OCI-LY1 (cell line): Measurements from ENCODE around the gene LY86.

Experiments
- H2AFZ ChIP-seq: fragments of 200-600 bp; sonication (generic), shearing (Covaris generic); 2 replicates; pipeline ENCODE4 v1.6.0; 2014; ENCODE audit warnings: antibody characterized with exemption, mild to moderate bottlenecking, low read length
- H3F3A ChIP-seq: fragments of 200-600 bp; sonication (generic), shearing (Covaris generic); 2 replicates; pipeline ENCODE4 v1.6.0; 2014; ENCODE audit warnings: mild to moderate bottlenecking, antibody characterized with exemption, low read length, moderate library complexity; ENCODE audit not compliant: insufficient read depth
- H3K27ac ChIP-seq: fragments of 200-600 bp; sonication (generic); 2 replicates; pipeline ENCODE4 v1.5.1; 2014; ENCODE audit warnings: low read length, mixed run types, mild to moderate bottlenecking, low read depth; ENCODE audit not compliant: poor library complexity, severe bottlenecking
- H3K27me3 ChIP-seq: fragments of 200-600 bp; sonication (generic); 2 replicates; pipeline ENCODE4 v1.6.0; 2014; ENCODE audit warnings: antibody characterized with exemption, mild to moderate bottlenecking, low read length, moderate library complexity; ENCODE audit not compliant: insufficient read depth
- H3K36me3 ChIP-seq: fragments of 200-600 bp; sonication (generic); 2 replicates; pipeline ENCODE4 v1.6.1; 2014; ENCODE audit warnings: mild to moderate bottlenecking, antibody characterized with exemption, low read length, moderate library complexity, mixed read lengths; ENCODE audit not compliant: insufficient read depth
- H3K4me1 ChIP-seq: fragments of 200-600 bp; sonication (generic); 2 replicates; pipeline ENCODE4 v1.5.1; 2014; ENCODE audit warnings: mild to moderate bottlenecking, low read length, moderate library complexity; ENCODE audit not compliant: insufficient read depth, severe bottlenecking
- H3K4me2 ChIP-seq: fragments of 200-600 bp; sonication (generic), shearing (Covaris generic); 2 replicates; pipeline ENCODE4 v1.6.1; 2014; ENCODE audit warnings: low read length
- H3K4me3 ChIP-seq: fragments of 200-600 bp; sonication (generic); 2 replicates; pipeline ENCODE4 v1.5.1; 2014; ENCODE audit warnings: low read length, low read depth, mild to moderate bottlenecking, mixed read lengths; ENCODE audit not compliant: poor library complexity, severe bottlenecking
- H3K79me2 ChIP-seq: fragments of 200-600 bp; shearing (Covaris generic); 2 replicates; pipeline ENCODE4 v1.6.1; 2016; ENCODE audit warnings: mixed run types, low read length, mixed read lengths; ENCODE audit not compliant: insufficient read depth
- H3K9ac ChIP-seq: fragments of 200-600 bp; sonication (generic), shearing (Covaris generic); 2 replicates; pipeline ENCODE4 v1.6.1; 2014; ENCODE audit warnings: mild to moderate bottlenecking, low read length, mixed read lengths
- H3K9me2 ChIP-seq: fragments of 200-600 bp; sonication (generic), shearing (Covaris generic); 2 replicates; pipeline ENCODE4 v1.6.1; 2014; ENCODE audit warnings: low read depth, mild to moderate bottlenecking, low read length, mixed read lengths
- H3K9me3 ChIP-seq: fragments of 200-600 bp; shearing (Covaris generic); 2 replicates; pipeline ENCODE4 v1.6.1; 2014; ENCODE audit warnings: low read length, mixed read lengths
- H4K20me1 ChIP-seq: fragments of 200-600 bp; sonication (generic), shearing (Covaris generic); 2 replicates; pipeline ENCODE4 v1.6.0; 2016; ENCODE audit warnings: mild to moderate bottlenecking, low read length; ENCODE audit not compliant: insufficient read depth
- EZH2 ChIP-seq: fragments of 200-600 bp; sonication (generic), shearing (Covaris generic); IDR thresholded peaks from 2 replicates; pipeline ENCODE4 v1.8.0; 2017; ENCODE audit warnings: borderline replicate concordance, mixed run types, mild to moderate bottlenecking, antibody characterized with exemption, low read length, moderate library complexity, mixed read lengths
- TF ChIP-seq, protein P1 (sequence below): fragments of 200-600 bp; sonication (generic), shearing (Covaris generic); IDR thresholded peaks from 2 replicates; pipeline ENCODE4 v1.5.1; 2017; ENCODE audit warnings: mild to moderate bottlenecking, antibody characterized with exemption, low read length, moderate library complexity, mixed read lengths

LY86 gene

DNA sequence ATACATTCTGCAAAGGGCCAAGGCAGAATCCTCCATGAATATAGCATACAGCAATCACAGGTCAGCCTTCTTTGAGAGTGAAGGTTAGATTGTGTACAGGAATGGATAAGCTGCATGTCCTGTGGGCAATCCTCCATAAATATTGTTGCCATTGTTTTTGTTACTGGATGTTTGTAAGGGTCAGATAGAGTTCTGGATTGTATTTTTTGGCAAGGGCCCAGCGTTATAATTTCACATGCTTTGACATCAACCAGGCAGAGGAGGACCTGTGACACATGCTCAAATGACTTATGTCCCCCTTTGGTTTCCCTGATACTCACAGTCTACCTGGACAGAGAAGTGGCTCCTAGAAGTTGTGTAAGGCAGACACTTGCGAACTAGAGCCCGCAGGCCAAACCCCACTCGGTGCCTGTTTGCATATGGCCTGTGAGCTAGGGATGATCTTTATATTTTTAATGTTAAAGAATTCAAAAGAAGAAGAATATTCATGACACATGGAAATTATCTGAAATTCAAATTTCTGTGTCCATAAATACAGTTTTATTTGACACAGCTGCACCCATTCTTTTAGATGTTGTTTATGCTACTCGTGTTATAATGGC, 5.4 kb downstream of the LY86 start:
- H3K4me1 ChIP-seq = peaks cover 56% of the 10 kb centered on the region
- H4K20me1 ChIP-seq = no peaks in the 10 kb centered on the region
- H2AFZ ChIP-seq = no peak overlapping the region
- no peaks in the 10 kb centered on the region for H3K27me3 ChIP-seq
- peaks cover 18% of the 10 kb centered on the region for H3K79me2 ChIP-seq
- no peak overlapping the region for H3K4me2 ChIP-seq
- H3F3A ChIP-seq = no peaks in the 10 kb centered on the region
- no peak overlapping the region for H3K4me3 ChIP-seq
- no peak overlapping the region for H3K27ac ChIP-seq
- no peak overlapping the region for H3K9ac ChIP-seq
- TF ChIP-seq, protein P1, sequence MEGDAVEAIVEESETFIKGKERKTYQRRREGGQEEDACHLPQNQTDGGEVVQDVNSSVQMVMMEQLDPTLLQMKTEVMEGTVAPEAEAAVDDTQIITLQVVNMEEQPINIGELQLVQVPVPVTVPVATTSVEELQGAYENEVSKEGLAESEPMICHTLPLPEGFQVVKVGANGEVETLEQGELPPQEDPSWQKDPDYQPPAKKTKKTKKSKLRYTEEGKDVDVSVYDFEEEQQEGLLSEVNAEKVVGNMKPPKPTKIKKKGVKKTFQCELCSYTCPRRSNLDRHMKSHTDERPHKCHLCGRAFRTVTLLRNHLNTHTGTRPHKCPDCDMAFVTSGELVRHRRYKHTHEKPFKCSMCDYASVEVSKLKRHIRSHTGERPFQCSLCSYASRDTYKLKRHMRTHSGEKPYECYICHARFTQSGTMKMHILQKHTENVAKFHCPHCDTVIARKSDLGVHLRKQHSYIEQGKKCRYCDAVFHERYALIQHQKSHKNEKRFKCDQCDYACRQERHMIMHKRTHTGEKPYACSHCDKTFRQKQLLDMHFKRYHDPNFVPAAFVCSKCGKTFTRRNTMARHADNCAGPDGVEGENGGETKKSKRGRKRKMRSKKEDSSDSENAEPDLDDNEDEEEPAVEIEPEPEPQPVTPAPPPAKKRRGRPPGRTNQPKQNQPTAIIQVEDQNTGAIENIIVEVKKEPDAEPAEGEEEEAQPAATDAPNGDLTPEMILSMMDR = no peak
- H3K9me2 ChIP-seq = no peaks in the 10 kb centered on the region
- no peaks in the 10 kb centered on the region for H3K9me3 ChIP-seq
- peaks cover 62% of the 10 kb centered on the region for H3K36me3 ChIP-seq

DNA sequence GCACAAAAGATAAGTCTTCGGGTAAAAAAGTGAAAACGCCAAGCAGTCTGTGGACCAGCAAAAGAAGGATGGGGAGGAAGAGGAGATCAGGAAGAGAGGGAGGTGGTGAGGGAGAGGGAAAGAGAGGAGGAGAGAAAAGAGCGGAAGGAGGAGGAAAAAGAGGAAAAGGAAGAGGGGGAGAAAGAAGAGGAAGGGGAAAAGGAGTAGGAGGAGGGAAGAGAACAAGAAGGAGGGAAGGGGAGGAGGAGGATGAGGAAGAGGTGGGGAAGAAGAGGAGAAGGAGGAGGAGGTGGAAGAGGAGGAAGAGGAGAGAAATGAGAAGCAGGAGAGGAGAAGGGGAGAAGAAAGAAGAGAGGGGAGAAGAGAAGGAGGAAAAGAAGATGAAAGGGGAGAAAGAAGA, 6.5 kb downstream of the LY86 start:
- Histone ChIP-seq H3F3A (no peaks in the 10 kb centered on the region), H3K4me2 (no peak overlapping the region), H3K4me3 (no peak overlapping the region), H3K9ac (no peak overlapping the region), H3K4me1 (peaks cover 52% of the 10 kb centered on the region), H2AFZ (no peak overlapping the region), H3K79me2 (peaks cover 18% of the 10 kb centered on the region), H3K36me3 (peaks cover 72% of the 10 kb centered on the region), H3K27ac (no peak overlapping the region), H3K9me3 (no peaks in the 10 kb centered on the region), H3K27me3 (no peaks in the 10 kb centered on the region), H3K9me2 (no peaks in the 10 kb centered on the region), H4K20me1 (no peaks in the 10 kb centered on the region)
- TF ChIP-seq, protein P1 = no peak
- TF ChIP-seq EZH2 = no peak

DNA sequence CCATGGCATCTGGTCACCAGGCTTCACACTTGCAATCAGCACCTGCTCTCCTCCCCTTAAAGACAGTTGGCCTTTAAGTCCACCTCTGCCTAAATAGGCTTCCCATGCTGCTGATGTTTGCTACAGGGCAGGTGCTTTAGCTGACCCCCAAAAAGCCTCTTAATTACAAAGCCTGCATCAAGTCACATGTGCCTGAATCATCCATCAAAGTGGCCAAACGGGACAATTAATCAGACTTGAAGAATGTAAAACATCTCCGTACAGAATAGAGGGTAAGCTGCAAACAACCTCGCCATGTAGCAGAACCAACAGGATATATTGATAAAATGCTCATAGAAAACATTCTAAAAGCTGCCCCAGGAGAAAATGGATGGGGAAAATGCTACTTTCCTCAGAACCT, 7.4 kb downstream of the LY86 start:
- H3K36me3 ChIP-seq = peaks cover 80% of the 10 kb centered on the region
- no peaks in the 10 kb centered on the region for H3F3A ChIP-seq
- no peaks in the 10 kb centered on the region for H4K20me1 ChIP-seq
- TF ChIP-seq, protein P1 = no peak
- TF ChIP-seq EZH2 = no peak
- no peak overlapping the region for H3K4me3 ChIP-seq
- H3K9ac ChIP-seq = no peak overlapping the region
- no peak overlapping the region for H3K4me2 ChIP-seq
- no peaks in the 10 kb centered on the region for H3K9me2 ChIP-seq
- no peaks in the 10 kb centered on the region for H3K9me3 ChIP-seq
- H3K27me3 ChIP-seq = no peaks in the 10 kb centered on the region
- H3K79me2 ChIP-seq = peaks cover 15% of the 10 kb centered on the region
- peaks cover 42% of the 10 kb centered on the region for H3K4me1 ChIP-seq
- no peak overlapping the region for H2AFZ ChIP-seq
- H3K27ac ChIP-seq = no peak overlapping the region
